GM11168 (cell line): Measurements from ENCODE around the gene ZNF608.

Experiments
- in situ Hi-C: fragments of 300-500 bp; cut with MboI; formaldehyde crosslinking; loops from one replicate; pipeline ENCODE4 v1.12.0; 2022; ENCODE audit warnings: low sequenced_read_pairs; ENCODE audit not compliant: unreplicated experiment

ZNF608 gene

DNA sequence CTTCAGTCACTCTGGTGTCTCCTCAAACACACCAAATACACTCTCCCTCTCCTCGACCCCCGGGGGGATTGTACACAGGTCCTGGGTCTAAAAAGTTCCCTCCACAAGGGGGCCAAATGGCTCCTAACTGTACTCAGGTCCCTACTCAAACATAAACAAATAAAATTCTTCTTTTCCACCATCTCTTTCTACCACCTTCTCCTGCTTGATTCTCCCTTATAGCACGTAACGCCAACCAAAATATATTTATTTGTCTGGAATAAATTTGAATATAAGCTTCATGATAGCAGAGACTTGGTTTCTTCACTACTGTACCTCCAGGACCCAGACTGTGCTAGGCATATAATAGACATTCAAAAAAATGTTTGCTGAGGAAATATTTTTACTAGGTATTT, 21.4 kb downstream of the ZNF608 start:
- in situ Hi-C loops: no loop called here

DNA sequence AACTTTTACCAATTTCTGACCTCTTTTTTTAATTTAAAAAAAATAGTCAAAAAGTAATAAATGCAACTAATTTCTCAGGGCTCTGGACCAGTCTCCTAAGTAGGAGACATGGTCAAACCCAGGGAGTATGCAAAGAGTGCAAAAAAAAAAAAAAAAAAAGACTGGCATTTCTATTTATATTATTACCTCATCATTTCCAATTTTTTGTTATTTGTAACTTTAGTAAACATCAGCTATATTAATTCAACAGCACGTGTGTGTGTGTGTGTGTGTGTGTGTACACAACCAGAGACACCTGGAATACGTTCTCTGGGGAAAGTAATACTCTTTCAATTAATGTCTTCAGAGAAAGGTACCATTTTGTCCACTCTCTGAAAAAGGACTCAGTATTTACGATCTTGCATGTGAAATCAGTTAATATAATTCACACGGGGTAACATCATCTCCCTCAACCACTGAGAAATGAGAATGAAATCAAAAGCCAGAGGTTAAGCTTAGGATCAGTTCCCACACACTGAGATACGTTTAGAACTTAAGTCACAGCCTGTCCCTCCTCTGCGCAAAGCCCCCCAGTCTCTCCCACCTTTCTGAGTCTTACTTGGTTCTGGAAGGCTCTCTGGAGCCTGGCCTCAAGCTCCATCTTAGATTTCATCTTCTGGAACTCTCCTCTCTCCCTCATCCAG, 21.9 kb downstream of the ZNF608 start:
- in situ Hi-C loops: no loop called here

DNA sequence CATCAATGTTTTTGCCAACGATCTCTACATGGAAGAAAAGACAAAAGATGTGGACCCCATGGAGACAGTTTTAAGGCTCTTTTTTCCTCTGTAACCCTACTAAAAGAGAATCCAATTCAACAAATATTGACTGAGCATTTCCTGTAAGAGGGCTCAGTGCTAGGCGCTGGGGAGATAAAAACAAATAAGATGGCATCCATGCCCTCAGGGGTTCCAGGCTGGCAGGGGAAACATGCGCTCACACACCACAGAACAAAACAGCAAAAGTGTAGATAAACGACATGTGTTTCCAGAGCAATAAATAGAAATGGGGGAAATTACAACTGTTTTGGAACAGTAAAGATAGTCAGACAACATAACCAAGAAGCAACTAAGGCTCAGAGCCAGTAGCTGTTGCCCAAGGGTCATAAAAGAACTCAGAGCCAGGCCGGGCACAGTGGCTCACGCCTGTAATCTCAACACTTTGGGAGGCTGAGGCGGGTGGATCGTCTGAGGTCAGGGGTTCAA, 25.2 kb downstream of the ZNF608 start:
- in situ Hi-C loops: no loop called here

DNA sequence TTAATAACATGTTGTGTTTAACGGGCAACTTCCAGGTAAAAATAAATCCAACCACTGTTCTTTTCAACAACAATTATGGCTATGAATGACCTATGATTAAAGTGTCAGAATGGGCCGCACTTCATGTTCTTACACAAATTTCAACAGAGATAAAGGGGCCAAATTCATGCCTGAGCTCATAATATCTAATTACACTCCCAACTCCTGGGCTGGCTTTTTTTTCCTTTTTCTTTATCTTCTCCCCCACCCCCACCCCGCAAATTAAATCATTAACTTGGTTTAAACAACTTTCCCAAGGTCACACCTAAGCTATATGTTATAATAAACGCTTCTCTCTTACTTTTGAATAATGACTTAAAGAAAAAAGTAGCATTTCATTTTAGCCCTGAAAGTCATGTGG, 25.8 kb downstream of the ZNF608 start:
- in situ Hi-C loops: no loop called here

DNA sequence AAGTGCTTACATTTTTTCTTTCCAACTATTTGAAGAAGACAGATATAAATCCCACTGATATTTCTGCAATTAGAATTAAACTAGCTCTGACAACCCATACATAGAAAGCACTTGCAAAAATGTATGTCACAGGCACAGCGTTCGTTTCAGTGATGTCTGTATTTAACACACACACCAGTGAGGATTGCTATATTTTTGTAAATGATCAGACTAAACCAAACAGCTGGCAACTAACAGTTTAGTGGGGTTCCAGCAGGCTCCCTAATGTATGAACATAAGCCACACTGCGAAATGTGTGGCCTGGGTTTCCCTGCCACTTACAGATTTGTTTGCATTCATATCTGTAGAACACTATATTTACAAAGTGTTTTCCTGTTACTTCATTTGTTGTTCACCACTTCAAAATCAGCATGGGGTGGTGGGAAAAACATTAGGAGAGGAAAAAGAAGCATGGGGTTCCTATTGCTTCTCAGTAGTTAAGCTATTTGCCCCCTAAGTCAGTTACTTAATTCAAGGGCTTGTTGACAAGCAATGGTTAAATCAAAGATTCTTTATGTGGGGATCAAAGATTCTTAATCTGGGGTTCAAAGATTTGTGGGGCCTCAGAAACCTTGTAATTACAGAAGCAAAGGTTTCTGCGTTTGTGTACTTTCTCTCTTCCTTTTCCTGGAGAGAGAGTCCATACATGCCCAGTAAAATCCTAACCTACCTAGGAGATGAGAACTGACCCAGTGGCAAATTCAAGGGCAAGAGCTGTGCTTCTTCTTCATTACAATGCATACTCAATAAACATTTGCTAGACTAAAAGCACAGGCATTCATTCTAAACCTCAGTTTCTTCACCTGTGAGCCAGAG, 27.1 kb downstream of the ZNF608 start:
- in situ Hi-C loops: no loop called here

DNA sequence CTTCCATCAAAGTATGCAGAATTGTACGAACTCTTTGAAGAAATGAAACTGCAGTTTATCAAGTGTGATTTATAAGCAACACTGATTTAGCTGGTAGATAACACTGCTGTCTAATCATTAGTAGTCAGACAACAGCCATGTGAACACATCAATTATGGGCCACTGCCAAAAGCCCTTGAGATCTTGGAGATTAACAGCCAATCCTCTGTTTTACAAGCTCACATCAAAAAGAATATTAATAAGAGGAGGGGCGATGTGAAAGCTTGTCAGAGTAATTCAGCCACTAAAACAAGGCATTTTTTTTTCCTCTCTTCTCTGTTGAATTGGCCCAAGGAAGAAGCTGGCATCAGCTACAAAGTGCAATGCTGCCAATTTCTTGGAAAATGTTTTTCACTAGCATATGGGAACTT, 28.1 kb downstream of the ZNF608 start:
- in situ Hi-C loops: no loop called here

DNA sequence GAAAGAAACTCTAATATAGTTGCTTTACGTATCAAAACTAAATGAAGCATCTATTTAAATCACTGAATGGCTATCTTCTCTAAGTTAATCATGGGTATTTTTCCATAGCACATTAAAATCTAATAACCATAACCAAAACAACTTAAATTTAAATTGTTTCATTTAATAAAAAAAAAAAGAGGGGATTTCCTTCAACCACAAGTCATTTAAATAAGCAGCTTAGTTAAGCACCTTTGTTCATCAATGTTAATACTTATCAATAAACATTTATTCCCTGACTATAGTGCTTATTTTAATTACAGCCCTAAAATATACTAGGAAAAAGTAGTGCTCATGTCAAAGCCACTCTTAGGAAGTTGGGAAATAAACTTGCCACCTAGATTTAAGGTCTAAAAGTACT, 30.3 kb downstream of the ZNF608 start:
- in situ Hi-C loops: no loop called here

DNA sequence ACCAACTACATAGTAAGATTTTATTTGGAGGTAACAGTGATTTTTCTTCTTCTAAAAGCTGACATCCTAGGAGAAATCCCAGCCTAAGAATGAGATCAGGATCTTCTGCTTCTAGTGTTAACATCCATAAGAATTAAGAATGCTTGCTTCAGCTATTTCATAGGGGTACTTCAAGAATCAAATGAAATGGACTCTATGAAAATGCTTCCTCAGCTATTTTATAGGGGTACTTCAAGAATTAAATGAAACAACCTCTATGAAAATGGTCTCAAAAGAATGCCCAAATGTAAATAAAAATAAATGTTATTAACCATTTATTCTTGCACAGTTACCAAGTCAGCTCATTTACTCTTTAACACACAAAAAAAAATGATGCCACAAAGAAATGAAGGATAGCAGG, 31.5 kb downstream of the ZNF608 start:
- in situ Hi-C loops: no loop called here

DNA sequence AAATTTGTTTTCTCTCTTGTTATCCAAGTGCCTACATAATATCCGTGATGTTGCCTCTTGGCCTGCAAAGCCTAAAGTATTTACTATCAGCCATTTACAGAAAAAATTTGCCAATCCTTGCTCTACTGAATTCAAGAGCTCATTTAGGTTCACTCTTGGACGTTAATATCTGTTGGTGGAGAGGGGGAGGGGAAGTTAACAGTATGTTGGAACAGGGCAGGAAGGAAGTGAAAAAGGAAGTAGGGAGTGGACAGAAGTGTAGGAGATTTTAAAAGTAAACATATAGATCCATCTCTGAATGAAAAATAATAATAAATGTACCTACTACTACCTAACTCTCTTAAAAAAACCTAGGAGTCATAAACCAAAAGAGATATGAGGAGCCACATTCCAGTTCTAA, 32.8 kb downstream of the ZNF608 start:
- in situ Hi-C loops: no loop called here

DNA sequence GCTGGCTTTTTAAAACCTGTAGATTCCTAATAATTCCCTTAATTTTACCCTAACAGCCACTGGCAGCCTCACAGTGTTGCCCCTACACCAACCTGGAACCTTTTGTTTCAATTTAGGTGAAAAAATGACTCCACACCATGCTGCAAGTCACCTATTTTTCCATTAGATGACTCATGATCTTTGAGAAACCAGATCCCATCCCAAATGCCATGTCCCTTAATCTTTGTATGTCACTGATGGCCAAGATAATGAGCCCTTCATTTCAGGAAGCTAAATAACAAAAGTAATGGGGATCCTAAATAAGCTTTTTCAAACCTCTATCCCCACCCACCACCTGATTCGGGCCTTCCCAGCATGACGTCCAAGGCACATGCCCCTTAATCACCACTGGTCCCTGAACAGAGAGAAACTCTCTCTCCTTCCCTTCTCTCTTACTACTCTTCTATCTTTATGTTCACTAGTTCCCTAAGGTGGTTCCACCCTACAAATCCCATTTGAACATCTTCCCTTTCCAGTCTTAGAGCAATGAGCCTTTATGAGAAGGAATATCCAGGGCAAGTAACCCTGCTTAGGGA, 33.6 kb downstream of the ZNF608 start:
- in situ Hi-C loops: no loop called here

DNA sequence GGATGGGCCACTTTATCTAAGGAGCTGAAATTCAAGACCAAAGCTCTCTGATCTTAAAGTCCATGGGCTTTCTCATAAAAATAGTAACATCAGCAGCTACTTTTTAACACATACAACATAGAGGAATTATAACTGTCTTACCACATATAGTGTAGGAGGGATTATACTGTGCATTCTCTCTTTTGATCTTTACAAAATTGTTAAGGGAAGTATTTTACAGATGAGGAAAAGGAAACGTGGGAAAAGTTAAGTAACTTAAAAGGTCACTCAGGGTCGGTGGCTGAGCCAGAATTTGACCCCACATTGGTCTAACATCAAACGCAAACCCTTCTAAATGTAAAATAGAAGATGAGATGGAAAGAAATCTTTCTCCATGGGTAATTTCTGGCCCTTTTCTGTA, 38.4 kb downstream of the ZNF608 start:
- in situ Hi-C loops: no loop called here

DNA sequence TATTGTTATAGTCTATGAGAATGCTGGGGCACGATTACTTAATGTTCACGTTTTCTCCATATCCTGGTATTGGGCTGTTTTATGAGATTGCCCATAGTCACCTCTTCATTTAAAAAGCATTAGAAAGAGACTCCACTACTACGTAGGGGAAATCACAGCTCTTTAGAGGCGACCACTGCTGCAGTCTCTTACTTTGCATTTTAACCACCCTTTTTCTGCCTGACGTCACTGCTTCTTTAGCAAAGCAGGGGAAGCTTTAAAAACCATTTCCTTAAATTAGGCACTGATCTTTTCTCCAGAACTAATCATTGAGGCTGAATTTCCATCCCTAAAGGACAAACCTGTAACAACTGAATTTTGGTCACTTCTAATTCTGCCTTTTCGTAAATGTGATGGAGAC, 38.9 kb downstream of the ZNF608 start:
- in situ Hi-C loops: no loop called here

DNA sequence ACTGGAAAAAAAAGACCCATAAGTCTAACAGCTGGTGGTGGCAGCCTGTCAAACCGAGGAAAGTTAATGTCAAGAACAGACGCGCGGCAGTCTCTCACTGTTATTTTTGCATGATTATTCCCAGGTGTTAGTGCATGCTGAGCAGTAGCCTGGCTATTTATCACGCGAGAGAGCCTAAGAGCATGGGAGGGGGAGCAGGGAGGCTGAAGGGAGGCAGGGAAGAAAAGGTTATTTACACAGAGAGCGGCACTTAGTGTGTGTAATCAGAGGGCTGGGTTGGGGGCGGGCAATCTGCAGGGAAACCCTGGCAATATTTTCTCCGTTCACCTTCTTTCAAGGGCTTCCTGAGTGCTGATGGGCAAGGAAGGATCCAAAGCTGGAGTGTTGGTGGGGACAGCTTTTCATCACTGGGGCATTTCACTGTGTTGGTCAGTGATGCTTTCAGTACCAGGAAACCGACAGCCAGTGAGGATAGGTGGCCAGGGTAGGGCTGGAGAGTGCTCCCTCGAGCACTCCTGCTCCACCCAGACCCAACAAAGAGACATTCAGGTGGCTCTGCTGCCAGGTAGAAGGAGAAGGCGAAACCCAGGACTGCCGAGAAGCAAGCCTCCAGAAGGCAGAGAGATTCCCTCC, 39.6 kb downstream of the ZNF608 start:
- in situ Hi-C loops: no loop called here

DNA sequence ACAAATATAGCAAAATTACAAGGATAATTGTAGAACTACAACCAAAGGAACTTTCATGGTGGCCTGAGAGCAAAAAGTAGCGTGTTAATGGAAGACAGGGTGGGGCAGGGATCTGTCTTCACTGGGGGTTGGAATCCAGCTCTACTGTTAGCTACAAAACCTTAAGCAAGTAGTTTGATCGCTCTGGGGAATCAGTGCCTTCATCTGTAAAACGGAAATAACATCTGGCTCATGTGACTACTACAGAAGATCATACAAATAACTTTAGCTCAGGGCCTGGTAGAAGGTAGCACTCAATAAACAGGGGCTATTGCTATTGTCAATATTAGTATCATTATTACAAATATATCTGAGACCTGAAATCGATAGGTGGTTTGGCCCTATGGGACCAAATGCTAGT, 40.4 kb downstream of the ZNF608 start:
- in situ Hi-C loops: no loop called here

DNA sequence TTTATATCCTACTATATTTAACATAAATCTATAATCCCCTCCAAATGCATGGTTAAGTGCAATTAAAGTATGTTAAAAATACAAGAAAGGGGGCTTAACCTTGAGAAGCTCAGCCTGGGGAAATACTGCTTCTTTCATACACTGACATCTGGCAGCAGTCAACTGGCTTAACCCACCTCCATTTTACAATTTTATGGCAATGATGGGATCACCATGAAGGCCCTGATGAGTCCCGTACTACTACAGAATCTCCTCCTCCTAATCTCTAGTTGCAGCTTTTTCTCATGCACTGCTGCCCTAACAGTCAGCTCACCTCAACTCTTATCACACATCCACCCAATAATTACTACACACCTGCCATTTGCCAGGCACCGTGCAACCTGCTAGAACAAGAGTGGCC, 40.9 kb downstream of the ZNF608 start:
- in situ Hi-C loops: no loop called here

DNA sequence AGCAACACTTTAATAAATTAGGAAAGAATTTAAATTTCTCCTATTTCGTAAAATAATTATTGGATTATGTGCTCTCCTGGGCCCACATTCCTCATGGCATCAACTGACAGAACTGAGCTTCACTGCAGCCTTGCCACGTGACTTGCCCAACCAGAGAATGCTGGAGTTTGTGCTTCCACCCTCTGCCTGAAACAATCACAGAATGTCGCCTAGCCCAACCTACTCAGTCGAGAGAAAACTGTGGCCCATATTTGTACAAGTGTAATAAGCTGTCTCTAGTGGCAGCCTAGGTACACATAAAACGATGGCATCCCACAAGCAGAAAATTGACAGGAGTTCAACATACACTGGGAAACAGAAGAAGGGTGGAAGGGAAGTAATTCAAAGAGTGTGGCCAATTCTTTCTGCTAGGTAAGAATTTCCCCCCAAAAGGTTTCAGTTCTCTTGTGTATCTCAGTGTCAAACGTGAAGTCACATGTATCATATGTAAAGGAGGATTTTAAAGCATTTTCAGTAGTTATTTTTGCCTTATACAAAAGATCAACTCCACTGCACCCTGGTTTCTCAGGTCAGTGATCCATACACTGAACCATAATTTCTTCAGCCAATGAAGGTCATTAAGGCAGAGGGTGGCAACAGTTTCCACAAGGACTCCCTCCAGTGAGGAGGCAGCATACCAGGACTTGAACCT, 41.7 kb downstream of the ZNF608 start:
- in situ Hi-C loops: no loop called here

DNA sequence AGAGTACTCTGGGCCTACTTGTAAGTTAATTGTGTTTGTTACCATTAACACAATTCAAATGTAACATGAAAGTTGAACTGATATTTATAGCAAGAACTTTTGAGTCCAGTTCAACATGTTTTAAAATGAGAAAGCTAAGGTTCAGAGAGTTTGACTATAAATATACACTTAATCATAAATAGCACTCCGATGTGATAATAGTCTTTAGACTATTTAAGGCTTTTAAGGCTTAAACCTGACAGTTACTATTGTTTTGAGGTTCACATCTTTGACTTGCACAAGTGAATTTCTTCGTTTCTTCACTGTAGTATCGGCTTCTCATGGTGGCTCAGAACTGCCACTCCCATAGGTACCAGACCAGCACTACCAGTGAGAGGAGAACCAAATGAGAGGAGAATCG, 42.4 kb downstream of the ZNF608 start:
- in situ Hi-C loops: no loop called here

DNA sequence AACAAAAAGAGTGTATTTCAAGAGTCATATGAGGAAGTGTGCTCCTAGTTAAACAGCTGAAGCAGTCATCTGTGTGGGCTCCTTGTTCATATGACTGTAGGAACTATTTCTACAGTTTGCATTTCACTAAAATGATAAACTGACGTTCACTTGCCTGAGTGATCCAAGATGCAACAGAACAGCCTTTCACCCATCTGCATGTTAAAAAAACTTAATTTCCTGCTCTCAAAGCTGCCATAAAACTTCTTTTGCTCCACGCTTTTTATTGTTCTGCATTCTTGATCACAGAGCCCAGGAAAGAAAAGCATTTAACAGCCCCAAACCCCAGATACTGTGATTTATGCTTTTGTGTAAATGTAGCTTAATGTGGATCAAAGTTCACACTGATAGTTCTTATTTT, 43.9 kb downstream of the ZNF608 start:
- in situ Hi-C loops: no loop called here

DNA sequence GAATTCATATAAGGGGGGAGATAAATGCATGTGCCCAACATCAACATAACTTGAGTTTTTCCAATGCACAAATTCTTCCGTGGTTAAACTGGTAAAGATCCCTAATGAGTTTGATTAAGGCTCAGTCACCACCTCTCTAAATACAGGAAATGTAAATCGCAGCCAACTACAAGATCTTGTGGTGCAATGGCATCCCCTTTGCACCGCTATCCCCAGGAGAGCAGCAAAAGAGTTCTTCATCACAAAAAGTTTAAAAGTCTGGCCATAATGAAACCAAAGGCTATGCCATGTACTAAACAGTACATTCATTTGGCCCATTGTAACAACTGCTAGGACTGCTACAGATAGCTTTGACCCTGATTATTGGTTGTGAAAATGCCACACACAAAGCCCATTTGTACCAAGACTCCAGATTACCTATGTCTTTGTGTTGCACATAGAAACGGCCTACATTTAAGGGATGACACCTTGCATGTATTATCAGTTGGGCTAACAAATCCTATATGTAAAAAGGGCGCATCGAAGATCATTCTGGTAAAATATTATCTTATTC, 44.5 kb downstream of the ZNF608 start:
- in situ Hi-C loops: no loop called here

DNA sequence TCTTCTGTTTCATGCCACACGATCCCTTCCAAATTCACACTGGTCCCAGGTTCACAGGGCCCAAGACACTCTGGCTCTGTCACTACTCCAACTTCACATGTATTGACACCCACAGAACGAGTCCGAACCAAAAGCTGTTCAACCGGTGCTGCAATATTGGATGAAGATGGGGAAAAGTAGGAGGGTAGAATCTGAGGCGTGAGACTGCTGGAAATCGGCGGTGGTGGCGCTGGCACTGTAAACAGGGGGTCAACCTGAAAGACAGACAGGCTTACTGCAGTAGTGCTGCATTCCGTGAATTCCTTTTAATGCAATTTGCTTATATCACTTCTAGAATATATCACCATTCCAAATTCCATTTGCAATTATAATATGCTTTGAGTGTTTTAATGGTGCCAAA, 45.4 kb downstream of the ZNF608 start:
- in situ Hi-C loops: no loop called here
